ENCODE data around the gene CFAP161.
"Not testable (repeated sequence)": the region's sequence is repeated elsewhere in the genome, so short reads cannot be mapped to it uniquely, and the experiment has no call there.

CFAP161 gene

GRCh38 chr15:81158561-81158960 lies 24.5 kb downstream of the CFAP161 start:
- not testable (repeated sequence) for DNase-seq

GRCh38 chr15:81160312-81161159 lies 26.5 kb downstream of the CFAP161 start:
- DNase-seq: peak; percentile 12

GRCh38 chr15:81161160-81161673 lies 27.1 kb downstream of the CFAP161 start:
- no peak for DNase-seq

DNA sequence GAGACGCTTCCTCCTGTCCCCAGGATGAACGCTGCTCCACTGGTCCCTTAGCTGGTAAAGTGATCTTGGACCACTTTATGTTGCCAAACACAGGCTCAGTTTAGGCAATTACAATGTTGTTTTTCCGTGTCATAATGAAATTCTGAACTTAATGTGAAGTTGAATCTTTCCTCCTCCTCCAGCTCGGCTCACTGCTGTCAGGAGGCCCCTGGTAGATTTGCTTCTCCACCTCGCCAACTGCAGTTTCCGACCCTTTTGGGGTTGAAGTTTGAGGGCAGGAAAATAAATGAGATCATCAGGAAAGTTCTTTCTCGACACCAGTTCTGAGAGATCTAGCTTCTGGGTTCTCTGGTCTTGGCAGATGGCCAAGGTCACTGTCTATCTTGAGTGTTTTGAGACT lies 27.8 kb downstream of the CFAP161 start:
- DNase-seq: no peak

DNA sequence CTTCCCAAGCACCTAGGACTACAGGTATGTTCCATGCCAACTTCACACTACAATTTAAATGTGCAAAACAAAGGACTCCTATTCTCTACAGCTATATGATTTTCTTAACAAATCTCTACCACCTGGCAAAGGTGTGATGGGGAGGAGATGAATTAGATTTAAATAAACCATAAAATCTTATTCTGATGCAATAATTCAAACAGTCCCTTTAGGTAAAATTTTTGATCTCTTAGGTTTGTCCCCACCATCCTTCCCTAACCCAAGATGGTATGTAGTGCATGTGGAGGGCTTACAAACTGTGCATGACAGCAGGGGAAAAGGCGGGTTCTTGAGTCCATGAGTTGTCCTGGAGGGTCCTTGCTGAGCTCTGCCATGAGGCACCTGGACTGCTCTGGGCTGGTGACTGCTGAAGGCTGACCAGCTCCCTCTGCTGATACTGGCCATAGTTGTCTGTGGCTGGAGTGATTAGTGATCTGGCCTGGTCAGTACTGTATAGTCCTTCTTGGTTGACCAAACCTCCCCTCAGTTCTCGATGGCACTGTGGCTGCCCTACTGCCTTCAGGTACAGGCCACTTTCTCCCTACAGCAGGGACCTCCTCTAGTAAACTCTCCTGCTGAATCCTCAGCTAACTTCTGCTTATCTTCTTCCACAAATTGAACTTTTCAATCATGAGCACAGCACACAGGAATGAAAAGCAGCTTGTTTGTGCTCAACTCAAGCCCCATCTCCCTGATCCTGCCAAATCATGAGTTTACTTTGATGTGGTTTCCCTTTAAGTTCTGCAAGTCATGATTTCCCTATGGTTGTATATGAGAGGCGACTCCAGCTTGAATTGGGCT lies 30.1 kb downstream of the CFAP161 start:
- no peak for DNase-seq

DNA sequence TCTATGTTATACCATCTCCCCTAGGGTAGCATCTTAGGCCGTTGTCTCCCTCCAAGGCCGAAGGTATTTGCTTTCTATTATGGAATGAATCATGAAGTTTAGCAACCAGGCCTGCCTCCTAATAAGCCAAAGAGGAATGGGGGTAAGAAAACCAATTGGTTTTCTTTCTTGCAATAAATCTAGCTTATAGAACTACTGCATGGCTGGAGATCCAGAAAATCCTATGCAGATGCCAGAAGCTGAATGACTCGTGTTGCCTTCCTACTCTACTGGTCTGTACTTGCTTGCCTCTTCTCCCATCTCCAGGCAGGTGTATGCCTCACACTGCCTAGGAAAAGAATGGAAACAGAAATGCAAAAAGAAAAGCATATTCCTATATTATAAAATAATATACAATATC lies 31.5 kb downstream of the CFAP161 start:
- no peak for DNase-seq

DNA sequence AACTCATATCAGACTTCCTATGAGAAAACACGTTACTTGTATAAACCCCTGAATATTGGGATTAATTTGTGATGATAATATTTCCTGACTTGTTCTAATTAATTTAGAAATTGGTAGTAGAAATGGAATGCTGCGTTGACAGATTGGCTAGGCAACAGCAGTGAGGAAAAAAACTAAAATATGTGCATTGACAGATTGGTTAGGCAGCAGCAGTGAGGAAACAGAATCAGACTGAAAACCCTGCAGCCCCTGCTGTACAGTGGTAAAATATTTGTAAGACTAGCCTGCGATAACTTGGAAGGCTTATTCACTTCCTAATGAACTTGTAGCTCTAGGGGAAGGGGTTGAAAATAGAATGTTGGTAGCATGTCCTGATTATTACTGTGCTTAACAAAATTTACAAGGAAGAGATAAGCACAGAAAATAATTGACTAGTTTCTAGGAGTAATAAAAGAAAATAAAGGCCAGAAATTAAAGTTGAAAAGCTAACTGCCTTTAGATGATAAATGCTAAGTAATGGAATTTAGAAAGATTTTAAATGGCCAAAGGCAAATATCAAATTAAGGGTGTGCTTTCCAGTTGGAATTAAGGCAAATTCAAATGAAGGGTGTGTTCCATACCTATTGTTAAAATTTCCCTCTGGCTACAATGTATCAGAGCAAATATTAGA lies 32.7 kb downstream of the CFAP161 start:
- no peak for DNase-seq

DNA sequence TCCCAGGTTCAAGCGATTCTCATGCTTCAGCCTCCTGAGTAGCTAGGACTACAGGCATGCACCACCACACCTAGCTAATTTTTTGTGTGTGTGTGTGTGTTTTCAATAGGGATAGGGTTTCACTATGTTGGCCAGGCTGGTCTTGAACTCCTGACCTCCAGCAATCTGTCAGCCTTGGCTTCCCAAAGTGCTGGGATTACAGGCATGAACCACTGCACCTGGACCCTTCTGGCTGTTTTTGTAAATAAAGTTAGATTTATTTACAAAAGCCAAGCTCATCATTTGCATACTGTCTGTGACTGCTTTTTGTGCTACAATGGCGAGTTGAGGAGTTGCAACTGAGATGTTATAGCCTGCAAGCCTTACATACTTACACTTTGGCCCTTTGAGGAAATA lies 34.1 kb downstream of the CFAP161 start:
- DNase-seq: no peak

GRCh38 chr15:81168644-81169043 lies 34.6 kb downstream of the CFAP161 start:
- DNase-seq: no peak

DNA sequence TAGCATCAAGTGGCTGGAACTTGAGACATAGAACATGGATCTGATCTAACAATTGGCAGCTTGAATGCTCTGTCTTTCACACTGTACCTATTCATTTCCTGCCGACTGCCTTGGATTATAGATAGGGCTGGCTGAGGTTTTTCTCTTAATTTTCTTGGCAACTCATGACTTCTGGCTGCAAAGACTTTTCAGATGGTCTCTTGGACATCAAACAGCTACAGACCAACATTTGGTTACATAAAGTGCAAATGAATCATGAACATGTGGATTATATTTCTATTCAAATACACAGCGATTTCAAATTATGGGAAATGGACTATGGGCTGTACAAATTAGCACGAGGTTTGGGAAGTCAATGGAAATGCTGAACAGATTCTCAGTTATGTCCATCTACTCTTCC lies 36.4 kb downstream of the CFAP161 start:
- no peak for DNase-seq

DNA sequence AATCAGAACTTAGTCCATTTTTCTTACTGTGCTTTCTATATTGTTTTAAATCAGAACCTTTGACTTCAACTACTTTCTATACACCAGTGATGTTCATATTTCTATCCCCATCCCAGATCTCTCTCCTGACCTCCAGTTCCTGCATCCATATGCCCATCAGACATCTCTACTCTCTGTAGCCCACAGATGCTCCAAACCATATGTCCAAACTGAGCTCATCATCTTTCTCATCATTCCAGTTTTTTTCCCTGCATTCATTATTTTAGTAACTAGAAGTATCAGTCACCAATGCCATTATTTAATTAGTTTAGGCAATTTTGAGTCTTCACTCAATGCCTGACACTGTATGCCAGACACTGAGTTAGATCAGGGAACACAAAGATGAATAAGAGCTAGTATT lies 37.2 kb downstream of the CFAP161 start:
- DNase-seq: no peak

- DNase-seq: no peak
Measured at GRCh38 chr15:81174125-81174791, 40.2 kb downstream of the CFAP161 start.

GRCh38 chr15:81174792-81175327 lies 40.8 kb downstream of the CFAP161 start:
- DNase-seq: no peak

GRCh38 chr15:81175496-81175895 lies 41.4 kb downstream of the CFAP161 start:
- no peak for DNase-seq

DNA sequence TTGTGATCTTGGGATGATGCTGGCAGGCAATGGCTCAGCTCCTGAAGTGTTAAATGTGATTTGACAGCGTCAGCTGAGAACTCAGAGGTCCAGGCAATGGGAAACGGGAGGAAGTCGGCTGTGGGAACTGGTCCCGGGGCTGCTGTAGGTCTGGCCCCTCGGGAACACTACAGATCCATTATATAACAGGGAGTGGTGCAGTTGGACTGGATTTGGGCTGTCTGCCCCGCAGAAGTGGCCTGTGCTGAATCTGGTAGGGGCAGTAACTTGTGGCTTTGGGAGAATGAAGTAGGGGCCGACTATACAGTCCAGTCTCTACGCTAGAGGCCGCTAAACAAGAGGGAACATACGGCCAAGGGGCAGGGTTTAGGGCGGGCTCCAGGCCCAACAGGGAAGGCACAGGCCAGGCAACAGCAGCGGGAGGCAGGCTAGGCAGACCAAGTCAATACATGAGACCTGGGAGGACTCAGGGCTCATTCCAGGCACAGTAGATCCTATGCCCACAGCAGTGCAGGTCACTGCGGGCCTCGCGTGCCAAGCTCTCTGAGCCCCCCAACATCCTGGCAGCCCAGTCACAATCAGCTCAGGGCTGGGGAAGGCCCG lies 42.3 kb downstream of the CFAP161 start:
- no peak for DNase-seq

DNA sequence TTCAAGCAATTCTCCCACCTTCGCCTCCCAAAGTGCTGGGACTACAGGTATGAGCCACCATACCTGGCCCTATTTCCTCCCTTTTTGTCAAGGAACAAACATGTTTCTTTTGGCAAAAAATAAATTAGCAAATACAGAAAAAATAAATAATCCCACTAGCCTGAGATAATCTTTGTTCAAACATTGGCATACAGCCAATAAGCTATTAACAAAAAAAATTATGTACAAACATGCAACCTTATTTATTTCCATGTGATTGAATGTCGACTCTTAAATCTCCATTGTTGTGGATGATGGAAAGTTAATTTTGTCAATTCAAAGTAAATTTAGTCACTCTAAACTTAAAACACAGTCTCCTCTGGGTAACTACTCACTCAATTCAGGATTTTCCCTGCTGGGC lies 44.3 kb downstream of the CFAP161 start:
- no peak for DNase-seq

- no peak for DNase-seq
Measured at GRCh38 chr15:81181220-81181619, 47.1 kb downstream of the CFAP161 start.

DNA sequence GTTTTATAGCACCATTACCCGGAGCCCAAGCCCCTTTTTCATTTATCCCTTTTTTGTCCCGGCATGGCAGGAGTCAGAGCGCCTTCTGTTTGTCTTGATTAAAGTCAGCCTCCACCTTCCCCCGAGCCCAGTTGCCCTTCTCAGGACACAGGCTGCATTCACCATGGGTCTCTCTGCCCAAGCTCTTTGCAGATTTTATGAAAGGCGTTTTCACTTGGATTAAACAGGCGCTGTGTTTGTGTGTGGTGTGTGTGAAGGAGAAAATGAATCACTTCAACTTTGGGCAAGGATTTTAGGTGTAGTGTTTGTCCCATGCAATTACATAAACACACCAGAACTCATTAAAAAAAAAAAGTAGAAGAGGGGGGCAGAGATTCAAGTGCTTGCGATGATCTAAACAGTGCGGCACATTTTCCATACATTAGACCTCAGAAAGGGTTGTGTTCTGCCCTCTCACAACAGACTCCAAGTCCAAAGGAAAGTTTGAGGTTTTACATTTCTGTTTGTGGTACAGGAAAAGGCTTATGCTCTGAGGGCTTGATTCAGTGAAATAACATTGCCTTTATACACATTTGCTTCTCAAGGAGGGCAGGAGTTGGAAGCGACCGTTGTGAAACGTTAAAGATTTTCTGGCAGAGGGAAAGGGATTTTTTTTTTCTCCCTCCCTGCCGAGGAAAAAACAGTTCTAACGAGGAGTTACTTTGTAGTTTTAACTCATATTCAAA lies 48.1 kb downstream of the CFAP161 start:
- DNase-seq: no peak

- DNase-seq: no peak
Measured at GRCh38 chr15:81182756-81183438, 48.8 kb downstream of the CFAP161 start.

DNA sequence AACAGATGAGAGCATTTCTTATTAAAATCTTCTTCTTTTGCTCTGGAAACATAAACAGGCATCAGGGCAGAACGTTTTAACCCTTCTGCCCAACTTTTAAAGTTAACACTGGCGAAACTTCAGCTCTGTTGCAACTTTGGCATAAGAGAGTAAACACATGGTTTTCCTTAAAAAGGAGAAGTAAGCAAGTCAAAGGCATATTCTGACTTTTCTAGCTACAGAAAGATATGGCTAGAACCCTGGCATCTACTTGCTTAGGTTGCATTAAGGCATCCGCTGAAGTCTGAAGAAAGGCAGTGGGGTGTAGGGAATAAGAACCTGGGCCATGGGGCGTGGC lies 49.3 kb downstream of the CFAP161 start:
- no peak for DNase-seq

Measured in right kidney (tissue), 1 donor.